HG03354 (cell line): ENCODE data around the gene COQ9.

Experiments
- ATAC-seq: cut with Tn5 transposase; IDR thresholded peaks from one replicate; pipeline ENCODE4 v1.9.1; 2021; ENCODE audit warnings: mild to moderate bottlenecking; ENCODE audit not compliant: unreplicated experiment, poor library complexity, severe bottlenecking

COQ9 gene

GRCh38 chr16:57470711-57471110, 23.4 kb downstream of the COQ9 start:
- no peak for ATAC-seq

GRCh38 chr16:57471209-57471608, 23.9 kb downstream of the COQ9 start:
- no peak for ATAC-seq

GRCh38 chr16:57471852-57472664, 24.8 kb downstream of the COQ9 start:
- ATAC-seq: no peak

GRCh38 chr16:57472665-57473060, 25.4 kb downstream of the COQ9 start:
- no peak for ATAC-seq

GRCh38 chr16:57473176-57473840, 26.0 kb downstream of the COQ9 start:
- no peak for ATAC-seq

GRCh38 chr16:57473906-57474305, 26.6 kb downstream of the COQ9 start:
- no peak for ATAC-seq

GRCh38 chr16:57474671-57475661, 27.7 kb downstream of the COQ9 start:
- ATAC-seq: no peak

- peak; percentile 98 for ATAC-seq
Observed at GRCh38 chr16:57475711-57476339, 28.5 kb downstream of the COQ9 start.

GRCh38 chr16:57476546-57477410, 29.5 kb downstream of the COQ9 start:
- no peak for ATAC-seq

GRCh38 chr16:57477531-57478202, 30.4 kb downstream of the COQ9 start:
- no peak for ATAC-seq

- ATAC-seq: no peak
Observed at GRCh38 chr16:57478396-57479204, 31.3 kb downstream of the COQ9 start.

GRCh38 chr16:57479205-57479975, 32.1 kb downstream of the COQ9 start:
- ATAC-seq: no peak

- ATAC-seq: no peak
Observed at GRCh38 chr16:57479976-57480753, 32.9 kb downstream of the COQ9 start.

- ATAC-seq: no peak
Observed at GRCh38 chr16:57480754-57481230, 33.5 kb downstream of the COQ9 start.

- no peak for ATAC-seq
Observed at GRCh38 chr16:57481421-57481820, 34.1 kb downstream of the COQ9 start.
